AG10803 (cell line): ENCODE results near the gene HGD.

Experiments used
- DNase-seq: peaks from one replicate; pipeline ENCODE4 v3.0.0; 2010; ENCODE audit warnings: low read depth
- H3K4me3 ChIP-seq: 2 replicates; pipeline ENCODE4 v1.5.1; 2011; ENCODE audit warnings: mild to moderate bottlenecking, low read length, control low read depth
- TF ChIP-seq, protein P1 (sequence below): conservative IDR thresholded peaks from 2 replicates; pipeline ENCODE4 v1.5.1; 2011; ENCODE audit warnings: mild to moderate bottlenecking, low read length, control low read depth, inconsistent platforms

The HGD gene

DNA sequence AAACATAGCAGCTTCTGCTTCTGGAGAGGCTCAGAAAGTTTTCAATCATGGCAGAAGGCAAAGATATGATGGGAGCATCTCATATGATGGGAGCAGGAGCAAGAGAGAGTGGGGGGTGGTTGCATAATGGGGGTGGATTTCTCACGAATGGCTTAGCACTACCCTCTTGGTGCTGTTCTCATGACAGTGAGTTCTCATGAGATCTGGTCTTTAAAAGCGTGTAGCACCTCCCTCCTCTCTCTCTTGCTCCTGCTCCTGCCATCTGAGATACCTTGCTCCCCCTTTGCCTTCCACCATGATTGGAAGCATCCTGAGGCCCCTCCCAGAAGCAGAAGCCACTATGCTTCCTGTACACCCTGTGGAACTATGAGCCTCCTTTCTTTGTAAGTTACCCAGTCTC lies 22.2 kb downstream of the HGD start:
- TF ChIP-seq, protein P1, sequence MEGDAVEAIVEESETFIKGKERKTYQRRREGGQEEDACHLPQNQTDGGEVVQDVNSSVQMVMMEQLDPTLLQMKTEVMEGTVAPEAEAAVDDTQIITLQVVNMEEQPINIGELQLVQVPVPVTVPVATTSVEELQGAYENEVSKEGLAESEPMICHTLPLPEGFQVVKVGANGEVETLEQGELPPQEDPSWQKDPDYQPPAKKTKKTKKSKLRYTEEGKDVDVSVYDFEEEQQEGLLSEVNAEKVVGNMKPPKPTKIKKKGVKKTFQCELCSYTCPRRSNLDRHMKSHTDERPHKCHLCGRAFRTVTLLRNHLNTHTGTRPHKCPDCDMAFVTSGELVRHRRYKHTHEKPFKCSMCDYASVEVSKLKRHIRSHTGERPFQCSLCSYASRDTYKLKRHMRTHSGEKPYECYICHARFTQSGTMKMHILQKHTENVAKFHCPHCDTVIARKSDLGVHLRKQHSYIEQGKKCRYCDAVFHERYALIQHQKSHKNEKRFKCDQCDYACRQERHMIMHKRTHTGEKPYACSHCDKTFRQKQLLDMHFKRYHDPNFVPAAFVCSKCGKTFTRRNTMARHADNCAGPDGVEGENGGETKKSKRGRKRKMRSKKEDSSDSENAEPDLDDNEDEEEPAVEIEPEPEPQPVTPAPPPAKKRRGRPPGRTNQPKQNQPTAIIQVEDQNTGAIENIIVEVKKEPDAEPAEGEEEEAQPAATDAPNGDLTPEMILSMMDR: no peak
- H3K4me3 ChIP-seq: no peak overlapping the region
- DNase-seq: no peak

DNA sequence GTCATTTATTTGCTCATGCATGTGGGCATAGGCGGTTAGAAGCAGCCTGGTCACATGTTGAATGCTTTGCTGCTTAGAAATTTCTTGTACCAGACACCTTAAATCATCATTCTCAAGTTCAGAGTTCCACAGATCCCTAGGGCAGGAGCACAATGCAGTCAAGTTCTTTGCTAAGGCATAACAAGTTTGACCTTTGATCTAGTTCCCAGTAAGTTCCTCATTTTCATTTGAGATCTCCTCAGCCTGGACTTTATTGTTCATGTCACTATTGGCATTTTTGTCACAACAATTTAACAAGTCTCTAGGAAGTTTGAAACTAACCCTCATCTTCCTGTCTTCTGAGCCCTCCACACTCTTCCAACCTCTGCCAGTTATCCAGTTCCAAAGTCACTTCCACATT lies 22.8 kb downstream of the HGD start:
- no peak overlapping the region for H3K4me3 ChIP-seq
- TF ChIP-seq, protein P1: no peak
- DNase-seq: no peak

DNA sequence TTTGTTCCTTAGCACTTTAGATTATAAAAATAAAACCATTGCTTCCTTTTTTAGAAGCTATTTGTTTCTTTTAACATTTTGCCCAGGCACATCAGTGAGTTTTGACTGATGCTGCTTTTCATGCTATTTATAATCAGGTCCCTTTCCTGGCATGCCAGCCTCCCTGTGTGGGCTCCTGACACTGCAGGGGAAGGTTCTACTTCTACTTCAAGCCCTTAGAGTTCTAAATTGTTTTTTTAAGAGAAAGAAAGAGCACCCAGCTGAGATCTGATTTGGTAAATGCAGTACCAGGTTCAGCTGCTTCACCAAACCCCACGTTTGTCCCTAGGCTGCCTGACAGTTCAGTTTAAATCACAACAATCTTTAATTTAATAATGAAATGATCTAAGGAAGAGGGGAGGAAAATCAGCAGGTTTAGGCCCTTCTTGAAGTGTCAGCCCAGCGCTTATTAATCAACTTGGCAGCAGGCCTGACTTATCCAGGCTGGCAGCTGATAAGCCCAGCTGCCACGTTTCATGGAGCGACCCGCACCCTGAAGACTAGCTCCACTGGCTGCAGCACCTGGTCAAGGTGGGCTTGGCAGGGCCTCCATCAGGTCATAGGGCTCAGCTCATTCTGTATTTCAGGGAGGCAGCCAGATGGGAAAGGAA lies 29.0 kb downstream of the HGD start:
- TF ChIP-seq, protein P1: no peak
- H3K4me3 ChIP-seq: no peak overlapping the region
- no peak for DNase-seq

DNA sequence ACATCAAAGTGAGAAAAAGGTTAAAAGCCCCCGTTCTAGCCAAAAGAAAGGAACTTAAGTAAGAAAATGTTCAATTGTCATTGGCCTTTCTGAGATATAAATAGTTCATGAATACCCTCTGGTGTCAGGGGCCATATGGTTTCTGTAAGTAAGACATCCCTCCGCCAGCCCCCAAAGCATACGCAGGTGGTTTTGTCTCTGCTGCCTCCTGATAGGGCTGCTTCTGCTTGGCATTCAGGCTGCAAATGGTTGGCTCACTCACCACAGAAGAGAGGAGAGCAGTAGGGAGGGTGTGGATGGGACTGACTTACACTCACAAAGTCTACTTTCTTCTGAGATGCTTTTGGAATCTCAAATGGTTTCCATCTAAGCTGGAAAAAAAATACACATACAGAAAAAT lies 29.8 kb downstream of the HGD start:
- no peak overlapping the region for H3K4me3 ChIP-seq
- DNase-seq: no peak
- TF ChIP-seq, protein P1: no peak

DNA sequence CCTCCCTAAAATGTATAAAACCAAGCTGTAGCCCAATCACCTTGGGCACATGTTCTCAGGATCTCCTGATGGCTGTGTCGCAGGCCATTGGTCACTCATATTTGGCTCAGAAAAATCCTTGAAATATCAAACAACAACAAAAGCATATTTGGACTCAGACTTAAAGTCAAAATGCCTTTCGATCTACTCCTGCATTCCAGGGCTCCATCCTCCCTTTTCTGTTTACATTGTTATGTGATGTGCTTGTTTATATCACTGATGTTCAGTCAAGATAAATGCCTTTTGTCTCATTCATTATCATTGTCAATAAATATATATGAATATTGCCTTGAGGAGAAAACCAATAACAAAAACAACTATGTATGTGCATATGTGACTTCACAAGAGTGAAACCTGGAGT lies 31.7 kb downstream of the HGD start:
- no peak for DNase-seq
- TF ChIP-seq, protein P1: no peak
- H3K4me3 ChIP-seq: no peak overlapping the region

DNA sequence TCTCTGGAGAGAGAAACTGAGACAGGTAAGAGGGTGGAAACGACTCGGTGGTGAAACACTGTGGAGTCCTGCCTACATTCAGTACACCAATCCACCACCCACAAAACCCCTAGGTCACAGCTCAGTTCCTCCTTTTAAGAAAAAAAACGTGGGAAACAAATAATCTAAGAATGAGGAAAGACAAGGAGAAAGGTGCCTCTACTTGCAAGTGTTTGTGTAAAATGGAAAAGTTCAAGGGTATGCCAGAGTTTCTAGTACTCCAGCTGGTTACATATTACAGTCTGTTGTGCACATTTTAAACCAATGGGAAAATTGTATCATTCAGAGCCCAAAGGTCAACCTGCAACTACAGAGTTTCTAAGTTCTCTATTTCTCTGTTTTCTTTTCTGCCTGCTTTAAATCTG lies 32.2 kb downstream of the HGD start:
- no peak for DNase-seq
- TF ChIP-seq, protein P1: no peak
- no peak overlapping the region for H3K4me3 ChIP-seq

DNA sequence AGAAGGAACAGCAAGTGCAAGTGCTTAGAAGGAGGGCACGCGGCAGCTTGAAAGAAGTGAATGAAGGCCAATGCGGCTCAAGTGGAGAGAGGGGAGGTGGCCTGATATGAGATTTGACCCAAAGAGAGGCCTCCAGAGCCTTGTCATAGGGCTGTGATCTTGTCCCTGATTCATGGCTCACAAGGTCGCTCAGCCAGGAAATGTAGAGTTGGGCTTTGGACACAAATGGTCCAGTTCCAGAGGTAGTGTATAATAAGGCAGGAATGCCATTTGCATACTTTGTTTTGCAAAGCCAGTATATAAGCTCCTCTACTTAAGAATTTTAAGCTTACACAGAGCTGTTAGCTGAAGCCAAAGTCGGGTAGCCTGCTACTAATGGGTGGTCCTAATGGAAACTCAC lies 33.7 kb downstream of the HGD start:
- TF ChIP-seq, protein P1: no peak
- H3K4me3 ChIP-seq: no peak overlapping the region
- DNase-seq: peak; percentile 33
